ENCODE data around the gene DCAF15.
"Not testable (repeated sequence)": the region's sequence is repeated elsewhere in the genome, so short reads cannot be mapped to it uniquely, and the experiment has no call there.

- TF ChIP-seq CTCF (conservative IDR thresholded peaks at IDR 0.05 in 1 of 2, IDR thresholded peaks at IDR 0.05 in 1 of 2; ENCODE audit: extremely low read depth in 1 of 2, insufficient read depth in 1 of 2, low read depth in 1 of 2, low read length in 2 of 2); EZH2 (IDR thresholded peaks at IDR 0.05; ENCODE audit: borderline replicate concordance, low read length): not testable (repeated sequence)
Measured at GRCh38 chr19:13971868-13972267, 19.6 kb downstream of the DCAF15 start.

Data from mammary epithelial cell (primary cell).